SK-N-MC (cell line): ENCODE data around the gene SP3.

Source experiments
- EZH2 ChIP-seq: fragments of 200-600 bp; sonication (generic); IDR thresholded peaks from one replicate; pipeline ENCODE4 v1.6.1; 2017; ENCODE audit warnings: antibody characterized with exemption
- FOXP2 ChIP-seq: optimal IDR thresholded peaks from 2 replicates; pipeline ENCODE3; 2011; ENCODE audit warnings: mild to moderate bottlenecking, moderate library complexity; ENCODE audit not compliant: insufficient read depth; ENCODE audit errors: extremely low read length, control extremely low read depth
- POLR2AphosphoS5 ChIP-seq: IDR thresholded peaks from 2 replicates; pipeline ENCODE4 v1.6.1; 2012; ENCODE audit warnings: mild to moderate bottlenecking, low read depth, low read length, borderline replicate concordance

DNA sequence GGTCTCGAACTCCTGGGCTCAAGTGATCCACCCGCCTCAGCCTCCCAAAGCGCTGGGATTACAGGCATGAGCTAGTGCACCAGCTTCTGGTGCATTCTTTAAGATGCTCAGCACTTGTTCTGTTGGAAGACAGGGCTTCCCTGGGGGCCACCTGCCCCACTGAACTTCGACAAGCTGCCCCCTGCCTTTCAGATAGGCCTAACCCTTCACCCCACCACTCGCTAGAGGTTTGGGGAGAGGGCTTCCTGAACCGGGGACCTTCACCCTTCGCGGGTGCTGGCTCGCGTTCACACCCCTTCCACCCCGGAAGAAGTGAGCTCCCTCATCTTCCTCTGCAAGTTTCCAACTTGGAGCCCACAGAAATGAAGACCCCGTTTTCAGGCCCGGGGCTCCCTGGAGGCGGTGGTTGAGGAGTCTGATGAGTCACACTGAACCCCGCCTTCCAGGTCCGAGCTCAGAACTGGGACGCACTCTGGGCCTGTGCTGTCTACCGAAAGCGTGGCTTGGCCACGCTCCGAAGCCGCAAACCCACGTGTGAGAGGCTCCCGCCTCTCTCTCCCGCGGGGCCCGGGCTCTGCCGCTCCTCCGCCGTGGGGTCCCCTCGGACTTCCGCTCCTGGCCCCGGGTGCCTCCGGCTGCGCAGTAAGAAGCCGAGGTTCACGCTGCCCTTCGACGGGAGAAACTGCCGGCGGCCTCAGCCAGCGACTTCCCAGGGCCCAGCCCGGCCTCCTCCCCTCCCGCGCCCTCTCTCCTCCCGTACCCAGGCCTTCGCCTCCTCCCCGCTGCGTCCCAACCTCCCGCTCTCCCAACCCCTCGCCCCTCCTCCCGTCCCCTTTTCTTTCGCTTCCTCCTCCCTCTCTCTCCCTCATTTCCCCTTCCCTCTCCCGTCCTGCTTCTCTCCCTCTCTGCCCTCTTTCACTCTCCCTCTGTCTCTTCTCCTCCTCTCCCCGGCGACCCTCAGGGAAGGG is 47.5 kb upstream of the SP3 start:
- TF ChIP-seq EZH2 (no peak), POLR2AphosphoS5 (no peak), FOXP2 (no peak)
